ENCODE results near the gene MYO9A. TPM values are rescaled to one million over a fixed set of nuclear protein-coding genes. Genes with fewer than 3 reads are reported as not detected.

MYO9A gene
- total RNA-seq, 3 donors from 2014 or later, result 40.0 to 79.3 (median 41.8) TPM

- peaks cover 5% of the 10 kb centered on the region for H3K4me1 ChIP-seq (ENCODE audit: low read depth)
- ATAC-seq, result no peak
- no peak overlapping the region for H3K4me3 ChIP-seq
- intact Hi-C loops (cut with DNase I, micrococcal nuclease), result no loop called here
- H3K9me3 ChIP-seq, result no peaks in the 10 kb centered on the region
- DNase-seq, result no peak
- no peaks in the 10 kb centered on the region for H3K36me3 ChIP-seq (ENCODE audit: low read depth)
- no peak for TF ChIP-seq CTCF (IDR thresholded peaks at IDR 0.05)
Observed at GRCh38 chr15:71781965-71782265, 336.0 kb downstream of the MYO9A start.

GRCh38 chr15:71781179-71781964 lies 336.6 kb downstream of the MYO9A start:
- no peak for TF ChIP-seq CTCF (IDR thresholded peaks at IDR 0.05)
- no peaks in the 10 kb centered on the region for H3K36me3 ChIP-seq (ENCODE audit: low read depth)
- intact Hi-C loops (cut with DNase I, micrococcal nuclease), result no loop called here

DNA sequence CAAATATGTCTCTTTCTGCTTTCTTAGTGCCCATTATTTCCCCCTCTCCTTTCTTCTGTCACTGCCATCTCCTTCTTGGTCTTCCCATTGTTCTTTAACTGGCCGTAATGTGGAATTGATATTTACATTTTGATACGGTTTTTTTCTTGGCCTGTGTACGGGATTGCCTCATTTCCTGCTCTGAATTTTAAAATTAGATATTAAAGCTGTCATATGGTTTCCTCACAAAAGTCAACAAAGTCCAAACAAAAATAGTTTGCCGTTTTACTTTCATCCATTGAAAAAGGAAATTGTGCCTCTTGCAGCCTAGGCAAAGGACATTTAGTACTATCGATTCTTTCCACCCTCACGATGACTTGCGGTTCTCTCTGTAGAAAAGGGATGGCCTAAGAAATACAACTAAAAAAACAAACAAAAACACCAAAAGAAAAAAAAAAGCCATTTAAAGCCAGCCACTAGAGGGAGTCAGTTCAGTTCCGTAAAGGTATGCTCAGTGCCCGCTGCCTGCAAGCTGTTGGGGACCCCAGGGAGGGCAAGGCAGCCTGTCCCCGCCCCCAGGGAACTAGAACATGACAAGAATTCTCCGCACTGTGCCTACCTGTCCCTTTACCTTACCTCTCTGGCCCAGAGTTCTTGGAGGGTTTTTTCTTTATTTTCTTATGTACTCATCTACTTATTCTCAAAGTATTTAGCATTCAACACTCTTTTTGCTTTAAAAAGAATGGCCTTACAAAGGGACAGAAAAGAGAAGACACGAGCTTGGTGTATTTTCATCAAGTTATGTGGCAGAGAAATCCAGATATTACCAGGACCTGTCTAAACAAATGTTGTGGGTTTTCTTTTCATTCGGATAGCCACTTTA lies 337.6 kb downstream of the MYO9A start:
- peak; percentile 56 for ATAC-seq
- Histone ChIP-seq H3K36me3 (ENCODE audit: low read depth) (no peaks in the 10 kb centered on the region), H3K4me1 (ENCODE audit: low read depth) (peaks cover 5% of the 10 kb centered on the region), H3K4me3 (no peak overlapping the region), H3K9me3 (no peaks in the 10 kb centered on the region)
- peak in 1 of 3 donors; percentile 23 for DNase-seq
- peak; percentile 39 for TF ChIP-seq CTCF (IDR thresholded peaks at IDR 0.05)
- intact Hi-C loops (cut with DNase I, micrococcal nuclease), result no loop called here

More at GRCh38 chr15:71781179-71781964, 336.6 kb downstream of the MYO9A start:
- ATAC-seq (no peak), DNase-seq (no peak)
- Histone ChIP-seq H3K4me3 (no peak overlapping the region), H3K9me3 (no peaks in the 10 kb centered on the region), H3K4me1 (ENCODE audit: low read depth) (peaks cover 5% of the 10 kb centered on the region)

DNA sequence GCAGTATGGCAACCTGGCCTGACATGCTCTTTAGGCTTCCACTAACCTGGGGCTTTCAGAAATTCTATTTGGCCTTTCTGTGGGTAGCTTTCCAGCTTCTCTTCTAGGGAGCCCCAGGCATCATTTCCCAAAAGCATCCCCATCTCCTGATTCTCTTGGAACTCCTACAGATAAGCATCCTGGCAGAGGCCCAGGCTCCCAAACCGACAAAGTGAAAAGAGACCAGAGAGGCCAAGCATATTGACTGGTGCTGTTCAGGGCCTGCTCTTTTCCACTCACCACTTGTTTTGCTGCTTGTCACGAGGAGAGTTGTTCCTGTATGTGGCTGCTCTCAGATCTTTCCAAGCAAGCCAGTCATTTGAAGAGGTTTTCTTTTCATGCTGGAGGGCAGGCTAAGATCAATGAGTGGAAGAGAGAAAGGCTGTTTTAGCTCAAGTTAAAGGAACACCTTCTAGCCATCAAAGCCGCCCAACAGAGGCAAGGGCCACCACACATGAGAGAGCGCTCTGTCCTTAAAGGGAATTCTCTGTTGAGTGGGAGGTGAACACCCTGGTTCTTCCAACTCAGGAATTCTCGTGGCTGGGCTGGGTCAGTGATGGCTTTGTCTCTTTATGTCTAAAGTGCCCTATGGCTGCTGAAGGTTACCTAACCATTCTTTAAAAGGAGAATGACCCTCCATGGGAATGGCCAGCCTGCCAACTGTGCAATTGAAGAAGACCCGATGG lies 338.7 kb downstream of the MYO9A start:
- intact Hi-C loops (cut with DNase I, micrococcal nuclease), result no loop called here
- Histone ChIP-seq H3K4me1 (ENCODE audit: low read depth) (peaks cover 5% of the 10 kb centered on the region), H3K4me3 (no peak overlapping the region), H3K9me3 (no peaks in the 10 kb centered on the region), H3K36me3 (ENCODE audit: low read depth) (no peaks in the 10 kb centered on the region)
- TF ChIP-seq CTCF (IDR thresholded peaks at IDR 0.05), result no peak
- DNase-seq, result no peak
- no peak for ATAC-seq

DNA sequence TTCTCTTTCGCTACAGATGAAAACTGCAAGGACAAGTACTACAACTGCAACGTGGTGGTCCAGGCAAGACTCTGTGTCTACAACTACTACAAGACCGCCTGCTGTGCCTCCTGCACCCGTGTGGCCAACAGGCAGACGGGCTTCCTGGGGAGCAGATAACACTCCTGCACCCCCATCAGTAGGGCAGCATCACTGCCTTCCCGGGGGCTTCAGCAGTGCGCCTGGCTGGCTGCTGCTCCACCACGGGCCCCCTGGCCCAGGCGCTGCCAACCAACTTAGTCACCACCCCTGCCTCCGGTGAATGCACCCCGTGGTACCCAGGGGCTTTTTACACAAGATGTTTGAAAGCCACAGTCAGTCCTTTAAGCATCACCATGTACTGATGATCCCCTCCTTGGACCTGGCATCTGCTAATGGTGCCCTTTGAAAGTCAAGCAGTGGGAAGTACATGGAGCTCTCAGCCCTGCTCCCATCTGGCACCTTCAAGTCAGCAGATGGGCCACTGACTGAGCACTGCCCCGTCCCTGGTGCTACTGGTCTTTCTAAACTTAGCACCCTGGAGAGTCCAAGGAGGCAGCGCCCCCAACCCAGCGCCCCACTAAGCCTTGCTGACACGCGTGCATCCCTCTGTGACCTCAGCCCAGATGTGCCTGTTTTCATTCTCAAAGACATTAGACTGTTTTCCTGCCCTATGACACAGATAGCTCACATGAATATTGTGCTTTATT lies 340.6 kb downstream of the MYO9A start:
- no peaks in the 10 kb centered on the region for H3K36me3 ChIP-seq (ENCODE audit: low read depth)
- H3K4me1 ChIP-seq (ENCODE audit: low read depth), result peaks cover 5% of the 10 kb centered on the region
- DNase-seq (no peak), ATAC-seq (no peak)
- H3K9me3 ChIP-seq, result no peaks in the 10 kb centered on the region
- H3K4me3 ChIP-seq, result no peak overlapping the region
- intact Hi-C loops (cut with DNase I, micrococcal nuclease), result no loop called here
- TF ChIP-seq CTCF (IDR thresholded peaks at IDR 0.05), result no peak
